Activated naive CD4-positive, alpha-beta T cell treated with anti-CD3 and anti-CD28 coated beads, Interleukin-2, amount 50 U/mL, for 72 hours (primary cell): Measurements from ENCODE around the gene ATRNL1. TPM values are rescaled to one million over a fixed set of nuclear protein-coding genes. Genes with fewer than 3 reads are reported as not detected.
"Not testable (repeated sequence)": the region's sequence is repeated elsewhere in the genome, so short reads cannot be mapped to it uniquely, and the experiment has no call there.

ENCODE experiments used
- ATAC-seq, 2 donors: fragments of 150-1000 bp; cut with Tn5 transposase; 2 replicates each; pipeline ENCODE4 v1.10.0; 2021; ENCODE audit warnings: mild to moderate bottlenecking in 2 of 2, moderate library complexity in 2 of 2
- DNase-seq, 2 donors: peaks; one replicate each; pipeline ENCODE4 v3.0.0; 2021 to 2022; ENCODE audit warnings: low spot score in 2 of 2
- H3K27ac Mint-ChIP-seq, 2 donors: one replicate each; pipeline ENCODE4 v1.8.0; 2022; ENCODE audit warnings: mild to moderate bottlenecking in 2 of 2, mixed read lengths in 2 of 2
- H3K36me3 Mint-ChIP-seq, 2 donors: one replicate each; pipeline ENCODE4 v1.8.0; 2022; ENCODE audit warnings: mixed read lengths in 2 of 2
- H3K9me3 Mint-ChIP-seq, 2 donors: one replicate each; pipeline ENCODE4 v1.8.0; 2022; ENCODE audit warnings: mixed read lengths in 2 of 2
- total RNA-seq, 2 donors: library from RNA; stranded (reverse); gene quantifications; one replicate each; pipeline ENCODE4 v1.2.3, GENCODE V29; 2022

The ATRNL1 gene
- total RNA-seq, 2 donors from 2014 or later, result 0.62 TPM; not detected in 1

DNA sequence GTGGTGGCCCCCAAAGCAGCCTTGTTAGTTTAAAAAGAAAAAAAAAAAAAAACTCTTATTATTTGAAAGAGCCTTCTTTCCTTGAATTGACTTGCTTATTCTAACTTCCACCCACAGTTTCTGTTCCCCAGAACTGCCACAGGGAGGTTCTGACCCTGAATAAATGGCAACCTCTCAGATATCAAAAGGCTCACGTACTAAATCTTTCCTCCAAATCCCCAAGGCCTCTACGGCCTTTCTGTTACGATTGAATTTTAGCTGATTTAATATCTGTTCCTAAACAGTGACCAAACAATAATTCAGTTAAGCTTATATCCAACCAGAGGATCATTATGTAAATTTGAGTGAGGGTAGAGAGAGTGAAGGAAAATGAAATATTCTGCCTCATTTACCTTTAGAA, 697.1 kb downstream of the ATRNL1 start:
- H3K9me3 Mint-ChIP-seq, result peaks cover 11% of the 10 kb centered on the region in 2 donors
- ATAC-seq (no peak), DNase-seq (no peak)
- H3K36me3 Mint-ChIP-seq, result no peaks in the 10 kb centered on the region
- H3K27ac Mint-ChIP-seq, result no peak overlapping the region

DNA sequence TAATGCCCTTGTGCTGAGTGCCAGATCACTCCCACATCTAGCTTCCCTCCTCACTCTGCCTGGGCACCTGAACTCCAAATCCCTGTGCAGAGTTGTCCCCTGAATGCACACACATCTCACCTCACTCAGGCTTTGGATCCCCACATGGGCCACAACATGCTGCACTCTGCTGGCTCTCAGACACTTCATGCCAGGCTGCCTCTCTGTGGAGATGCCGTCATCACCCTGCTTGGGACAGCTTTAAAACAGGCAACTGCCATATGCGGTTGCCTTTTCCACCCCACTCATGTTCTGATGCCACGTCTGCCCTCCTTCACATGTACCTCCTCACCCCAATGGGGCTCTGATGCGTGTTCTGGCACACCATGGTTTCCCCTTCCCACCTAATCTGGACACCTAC, 702.8 kb downstream of the ATRNL1 start:
- DNase-seq (no peak), ATAC-seq (no peak)
- H3K27ac Mint-ChIP-seq, result no peak overlapping the region
- H3K9me3 Mint-ChIP-seq, result peaks cover 5 to 8% of the 10 kb centered on the region in 2 donors
- no peaks in the 10 kb centered on the region for H3K36me3 Mint-ChIP-seq

DNA sequence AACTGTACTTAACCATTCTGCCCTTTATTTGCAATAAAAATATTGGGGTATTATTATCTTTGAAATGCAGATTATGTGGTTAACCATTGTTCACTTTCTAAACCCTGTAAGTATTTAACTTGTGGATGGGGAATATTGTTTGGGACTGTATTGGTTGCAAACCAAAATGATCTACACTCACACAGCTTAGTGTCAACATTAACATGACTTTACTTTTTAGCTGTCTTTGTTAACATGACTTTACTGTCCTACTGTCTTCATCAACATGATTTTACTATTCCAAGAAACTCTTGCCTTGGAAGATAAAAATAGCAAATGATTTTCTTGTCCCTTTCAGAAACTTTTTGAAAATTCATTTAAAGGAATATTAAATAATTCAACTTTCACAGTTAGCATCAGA, 708.3 kb downstream of the ATRNL1 start:
- Mint-ChIP-seq H3K36me3 (no peaks in the 10 kb centered on the region), H3K9me3 (peaks cover 0 to 10% of the 10 kb centered on the region in 2 donors), H3K27ac (no peak overlapping the region)

DNA sequence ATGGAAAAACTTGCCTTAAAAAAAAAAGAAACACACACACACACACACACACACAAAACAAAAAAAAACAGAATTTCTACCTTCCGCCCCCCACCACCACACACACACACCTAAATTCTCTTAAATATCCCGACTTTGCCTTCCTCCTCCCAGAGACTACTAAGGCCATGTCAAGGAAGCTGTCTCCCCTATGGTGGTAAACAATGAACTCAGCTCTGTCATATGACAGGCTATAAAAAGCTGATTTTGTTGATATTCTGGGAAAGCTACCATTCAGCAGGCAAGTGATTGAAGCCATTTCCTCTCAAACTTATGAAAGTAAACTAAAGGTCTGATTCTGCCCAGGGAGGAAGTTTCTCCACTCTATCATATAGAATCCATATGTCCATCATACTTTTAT, 708.8 kb downstream of the ATRNL1 start:
- no peak for ATAC-seq
- H3K27ac Mint-ChIP-seq, result no peak overlapping the region
- no peaks in the 10 kb centered on the region for H3K36me3 Mint-ChIP-seq
- H3K9me3 Mint-ChIP-seq, result peaks cover 0 to 10% of the 10 kb centered on the region in 2 donors
- DNase-seq, result no peak

More for the DNA sequence above, 708.3 kb downstream of the ATRNL1 start:
- ATAC-seq (no peak), DNase-seq (no peak)

DNA sequence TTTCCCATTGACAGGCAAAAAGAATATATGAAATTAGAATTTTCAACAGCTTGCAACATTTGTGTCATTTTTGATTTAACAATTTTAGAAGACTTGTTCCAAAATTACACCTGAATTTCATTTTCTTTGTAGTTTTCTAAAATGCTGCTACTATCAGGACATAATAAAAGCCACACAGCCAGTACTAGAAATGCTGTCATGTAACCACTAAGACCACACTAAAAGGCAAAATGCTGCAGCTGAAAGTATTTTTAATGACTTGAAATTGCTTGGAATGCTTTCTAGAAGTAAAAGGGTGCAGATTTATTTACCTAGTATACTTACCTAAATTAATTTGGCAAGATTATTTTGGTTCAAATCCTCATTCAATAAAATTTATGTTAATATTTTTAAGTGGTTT, 709.7 kb downstream of the ATRNL1 start:
- Mint-ChIP-seq H3K9me3 (peaks cover 0 to 7% of the 10 kb centered on the region in 2 donors), H3K27ac (no peak overlapping the region), H3K36me3 (no peaks in the 10 kb centered on the region)
- no peak for DNase-seq
- ATAC-seq, result no peak

DNA sequence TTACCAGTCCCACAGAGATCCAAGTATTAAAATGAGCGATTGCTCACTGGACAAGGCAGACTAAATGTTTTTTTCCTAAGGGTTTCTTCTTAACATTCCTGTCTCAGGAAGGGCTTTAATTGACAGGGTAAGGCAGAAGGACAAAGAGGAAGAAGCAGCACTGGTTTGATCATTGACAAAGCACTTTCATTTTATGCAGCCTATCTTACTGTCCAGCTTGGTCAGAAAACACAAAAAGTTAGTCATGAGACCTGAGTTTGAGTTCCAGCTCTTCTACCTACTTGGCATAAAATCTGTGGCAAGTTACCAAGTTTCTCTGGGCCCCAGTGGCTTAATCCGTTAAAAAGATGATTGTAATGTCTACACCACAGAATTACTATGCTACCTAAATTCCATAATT, 721.4 kb downstream of the ATRNL1 start:
- H3K9me3 Mint-ChIP-seq, result peaks cover 0 to 6% of the 10 kb centered on the region in 2 donors
- H3K27ac Mint-ChIP-seq, result no peak overlapping the region
- ATAC-seq, result no peak
- H3K36me3 Mint-ChIP-seq, result no peaks in the 10 kb centered on the region
- DNase-seq, result no peak

- H3K9me3 Mint-ChIP-seq, result peaks cover 13 to 21% of the 10 kb centered on the region in 2 donors
- peaks cover 0 to 6% of the 10 kb centered on the region in 2 donors for H3K36me3 Mint-ChIP-seq
- H3K27ac Mint-ChIP-seq, result no peak overlapping the region
- no peak for DNase-seq
- ATAC-seq, result no peak
Measured at GRCh38 chr10:115818012-115818411, 724.8 kb downstream of the ATRNL1 start.

DNA sequence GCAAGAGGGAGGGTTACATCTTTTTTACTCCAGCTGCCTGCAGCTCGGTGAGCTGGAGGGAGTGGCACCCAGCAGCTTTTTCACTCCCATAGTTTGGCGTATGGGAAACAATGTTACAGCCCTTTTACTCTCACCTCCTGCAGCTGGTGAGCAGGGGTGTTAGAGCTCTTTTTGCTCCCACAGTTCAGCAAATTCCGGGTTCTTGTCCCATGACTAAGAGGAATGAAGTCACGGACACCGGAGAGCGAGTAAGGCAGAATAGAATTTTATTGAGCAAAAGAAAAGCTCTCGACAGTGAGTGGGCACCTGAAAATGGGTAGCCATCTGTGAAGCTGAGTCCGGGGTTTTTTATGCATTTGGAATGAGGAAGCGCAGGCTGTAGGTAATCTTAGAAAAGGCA, 733.2 kb downstream of the ATRNL1 start:
- DNase-seq (no peak), ATAC-seq (no peak)
- Mint-ChIP-seq H3K36me3 (peaks cover 0 to 6% of the 10 kb centered on the region in 2 donors), H3K9me3 (peaks cover 11 to 22% of the 10 kb centered on the region in 2 donors), H3K27ac (no peak overlapping the region)

DNA sequence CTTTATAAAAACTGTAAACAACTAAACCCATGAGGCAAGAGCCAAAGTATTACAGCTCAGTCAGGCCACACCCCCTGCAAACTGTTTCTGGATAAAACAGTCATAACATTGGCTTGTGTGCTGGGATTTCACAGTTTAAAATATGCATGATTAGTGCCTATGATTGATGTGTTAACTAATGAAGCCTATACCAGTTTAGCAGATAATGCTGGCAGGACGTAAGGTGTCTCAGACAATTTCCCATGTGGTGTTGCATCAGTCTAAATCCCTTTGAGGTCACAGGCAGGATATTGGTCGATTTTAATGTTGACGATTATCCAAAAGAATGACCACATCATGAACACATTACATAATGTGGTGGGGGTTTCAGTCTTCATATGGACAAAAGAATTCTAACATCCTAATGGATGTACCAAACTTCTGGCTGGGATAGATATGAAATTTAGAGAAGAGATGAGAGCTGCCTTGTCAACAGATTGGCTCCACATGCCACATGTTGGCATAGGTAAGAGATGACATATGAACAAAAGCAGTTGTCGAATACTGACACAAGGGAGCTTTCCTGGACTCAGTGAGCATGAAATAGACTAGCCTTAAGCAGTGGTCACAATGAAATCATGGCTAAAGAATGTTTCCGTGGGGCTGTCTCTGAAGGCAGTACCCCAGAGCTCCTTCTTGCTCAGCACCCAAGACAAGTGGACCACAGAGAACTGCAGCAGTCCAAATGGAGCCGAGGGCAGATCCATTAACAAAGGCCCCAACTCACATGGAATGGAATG, 734.3 kb downstream of the ATRNL1 start:
- DNase-seq (no peak), ATAC-seq (no peak)
- Mint-ChIP-seq H3K36me3 (no peaks in the 10 kb centered on the region), H3K9me3 (peaks cover 5 to 13% of the 10 kb centered on the region in 2 donors), H3K27ac (no peak overlapping the region)

DNA sequence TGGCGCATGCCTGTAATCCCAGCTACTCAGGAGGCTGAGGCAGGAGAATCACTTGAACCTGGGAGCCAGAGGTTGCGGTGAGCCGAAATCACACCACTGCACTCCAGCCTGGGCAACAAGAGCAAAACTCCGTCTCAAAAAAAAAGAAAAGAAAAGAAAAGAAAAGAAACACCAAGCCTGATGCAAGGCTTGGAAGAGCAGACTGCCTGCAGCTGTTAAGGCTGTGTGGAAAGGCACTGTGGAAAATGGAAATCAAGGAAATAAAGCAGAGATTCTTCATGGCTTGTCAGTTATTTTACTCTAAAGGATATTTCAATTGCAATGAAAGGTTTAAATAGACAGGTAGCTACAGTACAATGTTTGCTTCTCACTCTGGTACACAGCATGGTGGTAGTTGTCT, 735.0 kb downstream of the ATRNL1 start:
- not testable (repeated sequence) for H3K36me3 Mint-ChIP-seq, DNase-seq

GRCh38 chr10:115829521-115830205, 736.5 kb downstream of the ATRNL1 start:
- DNase-seq, result no peak
- ATAC-seq, result no peak
- no peak overlapping the region for H3K27ac Mint-ChIP-seq
- no peaks in the 10 kb centered on the region for H3K36me3 Mint-ChIP-seq
- H3K9me3 Mint-ChIP-seq, result peaks cover 0 to 4% of the 10 kb centered on the region in 2 donors

More for the DNA sequence above, 735.0 kb downstream of the ATRNL1 start:
- H3K9me3 Mint-ChIP-seq, H3K27ac Mint-ChIP-seq, ATAC-seq: not testable (repeated sequence)

- ATAC-seq (no peak), DNase-seq (no peak)
- Mint-ChIP-seq H3K36me3 (no peaks in the 10 kb centered on the region), H3K27ac (no peak overlapping the region), H3K9me3 (peaks cover 0 to 4% of the 10 kb centered on the region in 2 donors)
Measured at GRCh38 chr10:115830265-115830970, 737.3 kb downstream of the ATRNL1 start.

DNA sequence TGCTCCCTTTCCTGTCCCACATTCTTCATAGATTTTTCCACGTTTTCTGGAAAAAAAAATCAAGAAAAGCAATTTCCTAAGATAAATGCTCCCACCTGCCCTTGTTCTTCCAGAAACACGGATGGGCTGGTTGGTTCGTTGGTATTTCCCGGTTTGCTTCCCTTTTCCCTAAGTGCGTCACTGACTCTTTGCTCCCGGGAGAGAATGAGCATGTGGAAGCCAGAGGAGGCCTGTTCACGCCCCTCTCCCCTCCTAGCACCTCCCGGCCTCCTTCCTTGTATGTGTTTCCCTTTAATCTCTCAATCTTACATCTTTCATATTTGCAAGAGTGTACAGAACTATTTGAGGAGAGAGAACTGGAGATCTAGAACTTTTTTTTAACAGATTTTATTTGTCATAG, 737.9 kb downstream of the ATRNL1 start:
- peaks cover 3 to 7% of the 10 kb centered on the region in 2 donors for H3K9me3 Mint-ChIP-seq
- no peak overlapping the region for H3K27ac Mint-ChIP-seq
- ATAC-seq (no peak), DNase-seq (no peak)
- H3K36me3 Mint-ChIP-seq, result no peaks in the 10 kb centered on the region

GRCh38 chr10:115833119-115833518, 740.0 kb downstream of the ATRNL1 start:
- H3K36me3 Mint-ChIP-seq, result no peaks in the 10 kb centered on the region
- peaks cover 3 to 8% of the 10 kb centered on the region in 2 donors for H3K9me3 Mint-ChIP-seq
- H3K27ac Mint-ChIP-seq, result no peak overlapping the region
- no peak for ATAC-seq
- no peak for DNase-seq

DNA sequence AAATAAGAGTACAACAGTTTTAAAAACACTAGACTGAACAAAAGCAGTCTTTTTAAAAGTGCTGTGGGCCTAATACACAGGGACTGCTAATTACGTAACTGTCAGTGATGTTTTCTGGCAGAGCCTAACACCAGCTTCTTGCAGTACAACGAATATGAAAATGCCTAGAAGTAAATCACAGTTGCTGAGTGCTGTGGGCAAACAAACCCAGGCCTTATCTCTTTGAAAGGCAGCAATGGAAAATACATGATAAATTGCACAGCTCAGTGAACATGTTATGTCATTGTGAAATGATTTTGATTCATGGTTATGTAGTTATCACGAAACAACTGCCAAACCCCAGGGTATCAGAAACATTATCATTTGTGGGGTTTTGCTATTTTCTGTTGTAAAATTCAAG, 751.4 kb downstream of the ATRNL1 start:
- no peaks in the 10 kb centered on the region for H3K36me3 Mint-ChIP-seq
- no peak overlapping the region for H3K27ac Mint-ChIP-seq
- peaks cover 0 to 7% of the 10 kb centered on the region in 2 donors for H3K9me3 Mint-ChIP-seq
- DNase-seq, result no peak
- ATAC-seq, result no peak

DNA sequence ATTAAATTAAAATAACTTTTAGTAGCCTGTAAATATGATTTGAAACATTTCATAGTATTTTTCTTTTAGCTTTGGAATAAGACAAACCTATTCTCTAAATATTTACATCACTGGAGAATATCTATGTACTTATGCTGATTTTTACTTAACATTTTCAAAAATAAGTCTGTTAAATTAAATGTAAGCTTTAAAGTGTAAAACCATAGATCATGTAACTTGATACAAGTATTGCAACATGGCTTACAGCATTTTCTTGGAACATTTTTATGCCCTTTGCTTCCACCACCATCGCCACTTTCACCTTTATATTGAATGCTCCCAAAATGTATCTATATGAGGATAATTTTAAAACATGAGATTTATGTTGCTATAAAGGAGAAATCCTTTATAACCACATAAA, 752.8 kb downstream of the ATRNL1 start:
- H3K9me3 Mint-ChIP-seq, result peaks cover 0 to 5% of the 10 kb centered on the region in 2 donors
- ATAC-seq (no peak), DNase-seq (no peak)
- no peak overlapping the region for H3K27ac Mint-ChIP-seq
- no peaks in the 10 kb centered on the region for H3K36me3 Mint-ChIP-seq

DNA sequence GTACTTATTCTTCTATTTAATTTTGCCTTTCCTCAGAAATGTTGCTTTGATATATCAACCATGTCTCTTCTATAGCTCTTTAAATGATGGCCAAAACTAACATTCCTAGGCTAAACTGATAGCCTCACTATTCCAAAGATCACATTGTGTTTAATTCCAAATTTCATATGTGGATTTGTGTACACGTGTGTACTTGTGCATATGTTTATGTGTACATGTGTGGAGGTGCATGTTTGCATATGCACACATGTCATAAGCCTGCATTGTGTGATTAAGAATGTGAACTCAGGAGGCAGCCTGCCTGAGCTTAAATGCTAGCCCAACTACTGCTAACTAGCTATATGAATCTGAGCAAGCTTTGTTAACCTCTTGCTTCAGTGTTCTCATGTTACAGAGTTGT, 753.4 kb downstream of the ATRNL1 start:
- H3K27ac Mint-ChIP-seq, result no peak overlapping the region
- DNase-seq (no peak), ATAC-seq (no peak)
- H3K36me3 Mint-ChIP-seq, result no peaks in the 10 kb centered on the region
- H3K9me3 Mint-ChIP-seq, result peaks cover 0 to 5% of the 10 kb centered on the region in 2 donors
